ENCODE measurements around the gene CEP290. TPM values are rescaled to one million over a fixed set of nuclear protein-coding genes. Genes with fewer than 3 reads are reported as not detected.

Gene CEP290
- total RNA-seq (2022; extraction: Qiagen RNA extraction): 5.1 to 8.9 TPM (median 6.3 TPM) in 5 replicates

GRCh38 chr12:88141774-88142609 lies at the start of gene CEP290, which contains the start of gene TMTC3:
Gene CEP290 (minus strand): TSS chr12:88142088. CDS start chr12:88141307, 781 bp downstream.
Gene TMTC3 (plus strand): TSS chr12:88142307. CDS start chr12:88148316, 6,009 bp downstream.

GRCh38 chr12:88029093-88029665 lies 112.7 kb downstream of the CEP290 start, which contains the start of gene C12orf50:
Gene C12orf50 (minus strand): TSS chr12:88029401. CDS start chr12:88026962, 2,439 bp downstream.

Other genes with a start within 250 kb of the CEP290 start
- 0.14 TPM in 1 of 5 replicates, not detected in the others for gene C12orf50, start 112.7 kb downstream of the CEP290 start, total RNA-seq (2022; extraction: Qiagen RNA extraction)
- 8.0 to 14.1 TPM (median 10.0 TPM) in 5 replicates for gene TMTC3, start 219 bp upstream of the CEP290 start, total RNA-seq (2022; extraction: Qiagen RNA extraction)